Right lobe of liver (tissue), 6 donors: ENCODE results near the gene CBFA2T2. TPM values are rescaled to one million over a fixed set of nuclear protein-coding genes. Genes with fewer than 3 reads are reported as not detected.

Experiments used
- ATAC-seq, 4 donors: fragments of 200-7000 bp; cut with Tn5 transposase; one replicate each; pipeline ENCODE4 v1.9.1; 2020; ENCODE audit warnings: mild to moderate bottlenecking in 4 of 4, moderate library complexity in 4 of 4
- DNase-seq, 3 donors: peaks; one replicate each; pipeline ENCODE4 v3.0.0-alpha.2; 2020
- H3K27ac ChIP-seq, 3 donors: fragments of 200-600 bp; one replicate each; pipeline ENCODE4 v1.8.0; 2022
- H3K27me3 ChIP-seq, 2 donors: fragments of 200-600 bp; one replicate each; pipeline ENCODE4 v1.8.0; 2022
- H3K36me3 ChIP-seq, 4 donors: fragments of 200-600 bp; sonication (generic) in 1 of 4; one replicate each; pipeline versions ENCODE4 v1.5.1 to v1.8.0; 2017 to 2022; ENCODE audit warnings: control low read depth in 1 of 4
- H3K4me1 ChIP-seq, 4 donors: fragments of 200-600 bp; sonication (generic) in 1 of 4; one replicate each; pipeline versions ENCODE4 v1.5.1 to v1.8.0; 2017 to 2022; ENCODE audit warnings: control low read depth in 1 of 4
- H3K4me3 ChIP-seq, 3 donors: fragments of 200-600 bp; one replicate each; pipeline ENCODE4 v1.8.0; 2022
- H3K9me3 ChIP-seq, 4 donors: fragments of 200-600 bp; sonication (generic) in 1 of 4; one replicate each; pipeline versions ENCODE4 v1.5.1 to v1.8.0; 2017 to 2022; ENCODE audit warnings: control low read depth in 1 of 4
- POLR2A ChIP-seq: fragments of 450-650 bp; IDR thresholded peaks from one replicate; pipeline ENCODE4 v1.6.1; 2017; ENCODE audit warnings: antibody characterized with exemption, mild to moderate bottlenecking
- WGBS: methylation state at CpG from one replicate; pipeline ENCODE4 v1.1.6; 2018; ENCODE audit warnings: low coverage, low lambda C conversion rate; ENCODE audit not compliant: insufficient coverage; ENCODE audit errors: missing lambda C conversion rate; 5-methylcytosine and 5-hydroxymethylcytosine counted together
- intact Hi-C, 2 donors: fragments of 100-400 bp; cut with DNase I; formaldehyde crosslinking; loops; one replicate each; pipeline versions ENCODE4 v1.11.2 to v1.14.1; 2022
- total RNA-seq, 6 experiments: library from RNA; depleted of rRNA in 2 of 6; stranded (reverse); fragments of >200 nt in 2 of 6; fragmentation: NEBNext Ultra II Directional in 3 of 6; extraction: Animal tissue kit (Norgen Biotek cat#: 25700) in 3 of 6; gene quantifications; one replicate each; pipeline versions ENCODE4 v1.1.0 to v1.2.4, GENCODE V29; 2016 to 2023
- TF ChIP-seq, protein P1 (sequence below), 4 donors: fragments of 200-600 bp in 3 of 4; fragments of 450-650 bp in 1 of 4; IDR thresholded peaks; one replicate each; pipeline versions ENCODE4 v1.5.1 to v1.8.0; 2016 to 2022; ENCODE audit warnings: antibody characterized with exemption in 4 of 4, mild to moderate bottlenecking in 2 of 4
- donor health status: DM: no; HTN: yes; CAD: no.
- donor health status: DM: no; HTN: no; CAD: no.
- donor health status: DM: no; HTN: no; CAD: no.
- donor health status: DM: no; HTN: yes; CAD: no.
- donor health status: DM: no; HTN: yes; CAD: no.

Gene CBFA2T2
- total RNA-seq, 6 experiments from 2014 or later = 4.5 to 7.3 (median 5.6) TPM

GRCh38 chr20:33540427-33540826 lies 50.5 kb downstream of the CBFA2T2 start:
- TF ChIP-seq, protein P1, sequence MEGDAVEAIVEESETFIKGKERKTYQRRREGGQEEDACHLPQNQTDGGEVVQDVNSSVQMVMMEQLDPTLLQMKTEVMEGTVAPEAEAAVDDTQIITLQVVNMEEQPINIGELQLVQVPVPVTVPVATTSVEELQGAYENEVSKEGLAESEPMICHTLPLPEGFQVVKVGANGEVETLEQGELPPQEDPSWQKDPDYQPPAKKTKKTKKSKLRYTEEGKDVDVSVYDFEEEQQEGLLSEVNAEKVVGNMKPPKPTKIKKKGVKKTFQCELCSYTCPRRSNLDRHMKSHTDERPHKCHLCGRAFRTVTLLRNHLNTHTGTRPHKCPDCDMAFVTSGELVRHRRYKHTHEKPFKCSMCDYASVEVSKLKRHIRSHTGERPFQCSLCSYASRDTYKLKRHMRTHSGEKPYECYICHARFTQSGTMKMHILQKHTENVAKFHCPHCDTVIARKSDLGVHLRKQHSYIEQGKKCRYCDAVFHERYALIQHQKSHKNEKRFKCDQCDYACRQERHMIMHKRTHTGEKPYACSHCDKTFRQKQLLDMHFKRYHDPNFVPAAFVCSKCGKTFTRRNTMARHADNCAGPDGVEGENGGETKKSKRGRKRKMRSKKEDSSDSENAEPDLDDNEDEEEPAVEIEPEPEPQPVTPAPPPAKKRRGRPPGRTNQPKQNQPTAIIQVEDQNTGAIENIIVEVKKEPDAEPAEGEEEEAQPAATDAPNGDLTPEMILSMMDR (IDR thresholded peaks at IDR 0.05) = no peak
- no peak for TF ChIP-seq POLR2A
- DNase-seq (no peak), ATAC-seq (no peak)
- WGBS = 78% methylated on average over 4 of the region's 4 CpGs
- H3K27ac ChIP-seq = no peak overlapping the region
- intact Hi-C loops = no loop called here
- no peaks in the 10 kb centered on the region for H3K36me3 ChIP-seq
- peaks cover 0 to 47% (median 12%) of the 10 kb centered on the region in 4 donors for H3K4me1 ChIP-seq
- no peaks in the 10 kb centered on the region for H3K27me3 ChIP-seq
- no peaks in the 10 kb centered on the region for H3K9me3 ChIP-seq
- H3K4me3 ChIP-seq = no peak overlapping the region

DNA sequence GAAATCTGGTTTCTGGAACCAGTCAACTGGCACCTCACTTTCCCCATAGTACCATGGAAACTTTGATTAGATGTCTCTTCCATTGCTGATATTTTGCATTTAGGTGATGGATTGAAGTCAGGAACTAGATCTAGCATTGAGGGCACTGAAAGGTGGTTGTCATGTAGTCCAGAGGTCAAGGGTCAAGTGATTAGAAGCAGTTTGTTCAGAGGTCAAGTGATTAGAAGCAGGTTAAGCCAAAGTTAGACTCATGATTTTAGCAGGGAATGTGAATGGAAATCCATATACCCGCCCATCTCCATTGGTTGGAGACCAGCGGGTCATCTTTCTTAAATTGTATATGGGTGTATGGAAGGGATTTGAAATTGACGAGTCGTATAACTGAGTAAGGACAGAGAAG lies 51.2 kb downstream of the CBFA2T2 start:
- no peaks in the 10 kb centered on the region for H3K27me3 ChIP-seq
- no peak for DNase-seq
- ATAC-seq = peak; percentile 65 to 77 (median 68)
- no peak overlapping the region for H3K4me3 ChIP-seq
- intact Hi-C loops = no loop called here
- H3K36me3 ChIP-seq = no peaks in the 10 kb centered on the region
- whole genome bisulfite sequencing = 59% methylated on average over 4 of the region's 4 CpGs
- no peak overlapping the region for H3K27ac ChIP-seq
- H3K9me3 ChIP-seq = no peaks in the 10 kb centered on the region
- H3K4me1 ChIP-seq = peaks cover 0 to 47% (median 12%) of the 10 kb centered on the region in 4 donors
- TF ChIP-seq, protein P1 (IDR thresholded peaks at IDR 0.05) = no peak
- no peak for TF ChIP-seq POLR2A

- intact Hi-C loops = no loop called here
- DNase-seq = no peak
- WGBS = 100% methylated on average over 1 of the region's 1 CpG
- ATAC-seq = no peak
- Histone ChIP-seq H3K36me3 (no peaks in the 10 kb centered on the region), H3K27me3 (no peaks in the 10 kb centered on the region), H3K4me3 (no peak overlapping the region), H3K27ac (no peak overlapping the region), H3K9me3 (no peaks in the 10 kb centered on the region), H3K4me1 (peaks cover 0 to 47% (median 12%) of the 10 kb centered on the region in 4 donors)
- no peak for TF ChIP-seq POLR2A
- TF ChIP-seq, protein P1 (IDR thresholded peaks at IDR 0.05) = no peak
Measured at GRCh38 chr20:33541797-33542196, 51.9 kb downstream of the CBFA2T2 start.

DNA sequence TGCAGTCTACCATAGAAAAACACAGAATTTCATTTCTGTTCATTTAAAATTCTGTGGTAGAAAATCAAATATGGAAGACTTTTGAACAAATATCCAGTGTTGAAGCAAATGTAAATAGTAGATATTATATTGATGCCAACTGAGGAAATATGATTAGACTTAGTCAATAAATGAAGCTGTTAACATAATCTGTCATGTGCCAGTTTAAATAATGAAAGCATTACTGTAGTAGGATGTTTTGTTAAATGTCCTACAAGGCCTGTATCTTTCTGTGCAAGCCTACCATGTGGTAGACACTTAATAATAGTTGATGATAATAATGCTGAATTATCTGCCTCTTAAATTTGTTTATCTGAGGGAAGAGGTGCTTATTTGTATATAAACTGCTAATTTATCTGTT lies 55.9 kb downstream of the CBFA2T2 start:
- H3K27ac ChIP-seq = no peak overlapping the region
- TF ChIP-seq, protein P1 (IDR thresholded peaks at IDR 0.05) = no peak
- TF ChIP-seq POLR2A = no peak
- no peaks in the 10 kb centered on the region for H3K9me3 ChIP-seq
- ATAC-seq (no peak), DNase-seq (no peak)
- no peaks in the 10 kb centered on the region for H3K36me3 ChIP-seq
- intact Hi-C loops = no loop called here
- no peak overlapping the region for H3K4me3 ChIP-seq
- H3K4me1 ChIP-seq = peaks cover 0 to 17% (median 4%) of the 10 kb centered on the region in 4 donors
- no peaks in the 10 kb centered on the region for H3K27me3 ChIP-seq
